ENCODE data around the gene AMT. TPM values are rescaled to one million over a fixed set of nuclear protein-coding genes. Genes with fewer than 3 reads are reported as not detected.

AMT gene
- total and polyA plus RNA-seq, 2 of the 13 experiments (the other 11 are each of a cell fraction or from before 2014, with no cell fraction given): 35.3 to 59.0 TPM

DNA sequence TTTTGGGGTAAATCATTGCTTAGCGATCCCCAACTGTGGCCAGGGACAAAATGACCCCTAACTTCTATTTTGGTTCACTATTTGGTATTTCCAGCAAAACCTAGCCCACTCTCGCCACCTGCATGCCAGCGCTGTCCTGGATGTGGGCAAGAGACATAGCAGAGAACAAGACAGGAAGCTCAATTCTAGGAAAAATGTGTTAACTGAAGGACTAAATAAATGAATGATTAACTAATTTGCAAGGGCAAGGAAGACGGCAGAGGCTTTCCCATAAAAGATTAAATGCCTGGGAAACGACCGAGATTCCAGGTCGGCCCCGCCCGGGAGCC is 6.4 kb upstream of the AMT start:
- intact Hi-C loops (cut with micrococcal nuclease; ENCODE audit: unreplicated experiment): no loop called here
- TSS peak; percentile 74 for BruUV-seq (replicated peaks)
- in situ Hi-C loops (cut with HindIII; ENCODE audit: extremely low pct_ligation_motif_present, low pct_unique_long_range_greater_than_20kb): loop anchor here (25.0 kb wide), 2 partner anchors 91 to 266 kb away; partner anchors contain the start of genes CCDC71, KLHDC8B and USP4
- WGBS (ENCODE audit: low lambda C conversion rate): 7% methylated on average over 9 of the region's 9 CpGs
- peak overlapping the region; percentile 90 for H3K27ac ChIP-seq (ENCODE audit: extremely low read length, insufficient read depth, low read length)
- ChIA-PET POLR2A (interaction anchor here (0.7 to 3.6 kb wide), 23 partner anchors 8 to 258 kb away, joined by 3 to 35 read pairs (median 4); partner anchors contain the start of genes DAG1, GPX1, KLHDC8B and RHOA), CTCF (ENCODE audit: low intra/inter-chr PET ratio, low total read pairs) (no interaction called here)
- peaks cover 43% of the 10 kb centered on the region for H3K4me1 ChIP-seq (ENCODE audit: insufficient read depth, low read length)
- DNase-seq (ENCODE audit: low spot score) (no peak), FAIRE-seq (no peak), ATAC-seq (peak; percentile 24)
- peak overlapping the region; percentile 1 for H2AFZ ChIP-seq (ENCODE audit: low read length)
- peak overlapping the region; percentile 85 for H3K9ac ChIP-seq (ENCODE audit: insufficient read depth, low read depth, low read length)
- no peaks in the 10 kb centered on the region for H4K20me1 ChIP-seq (ENCODE audit: insufficient read depth, low read length)
- no peaks in the 10 kb centered on the region for H3K9me3 ChIP-seq (ENCODE audit: low read length)
- peak overlapping the region; percentile 72 to 89 (median 87) for H3K4me3 ChIP-seq (replicated peaks in 1 of 3; ENCODE audit: insufficient read depth in 1 of 3, low read depth in 2 of 3, low read length in 3 of 3)
- no peaks in the 10 kb centered on the region for H3K79me2 ChIP-seq (ENCODE audit: insufficient read depth, low read length)
- H3K4me2 ChIP-seq (ENCODE audit: low read depth, low read length): peak overlapping the region; percentile 84
- no peaks in the 10 kb centered on the region; a peak in 2 of 5 replicates for H3K27me3 ChIP-seq (ENCODE audit: control insufficient read depth in 1 of 2, insufficient read depth in 2 of 2, low read length in 2 of 2)
- 0 out of 5 replicates have a peak, but pooled peaks cover 0 to 2% of the 10 kb centered on the region in 2 experiments for H3K36me3 ChIP-seq (replicated peaks in 1 of 2; ENCODE audit: control insufficient read depth in 1 of 2, insufficient read depth in 2 of 2, low read length in 2 of 2)
- TF ChIP-seq ZNF230 (CRISPR knock-in tag; IDR thresholded peaks at IDR 0.05) (0 out of 2 replicates have a peak, but pooled peaks have one; percentile 6), ZNF724P (CRISPR knock-in tag; IDR thresholded peaks at IDR 0.05; ENCODE audit: borderline replicate concordance) (no peak), ZNF782 (CRISPR knock-in tag; IDR thresholded peaks at IDR 0.05; ENCODE audit: borderline replicate concordance) (0 out of 2 replicates have a peak, but pooled peaks have one; percentile 26), ZNF768 (CRISPR knock-in tag; IDR thresholded peaks at IDR 0.05) (no peak), RELA (CRISPR knock-in tag; IDR thresholded peaks at IDR 0.05) (no peak), ATRX (CRISPR knock-in tag; IDR thresholded peaks at IDR 0.05; ENCODE audit: borderline replicate concordance) (no peak), FOXK2 (IDR thresholded peaks at IDR 0.05) (no peak), TOPORS (CRISPR knock-in tag; IDR thresholded peaks at IDR 0.05) (no peak)
- TF ChIP-seq, protein P1, sequence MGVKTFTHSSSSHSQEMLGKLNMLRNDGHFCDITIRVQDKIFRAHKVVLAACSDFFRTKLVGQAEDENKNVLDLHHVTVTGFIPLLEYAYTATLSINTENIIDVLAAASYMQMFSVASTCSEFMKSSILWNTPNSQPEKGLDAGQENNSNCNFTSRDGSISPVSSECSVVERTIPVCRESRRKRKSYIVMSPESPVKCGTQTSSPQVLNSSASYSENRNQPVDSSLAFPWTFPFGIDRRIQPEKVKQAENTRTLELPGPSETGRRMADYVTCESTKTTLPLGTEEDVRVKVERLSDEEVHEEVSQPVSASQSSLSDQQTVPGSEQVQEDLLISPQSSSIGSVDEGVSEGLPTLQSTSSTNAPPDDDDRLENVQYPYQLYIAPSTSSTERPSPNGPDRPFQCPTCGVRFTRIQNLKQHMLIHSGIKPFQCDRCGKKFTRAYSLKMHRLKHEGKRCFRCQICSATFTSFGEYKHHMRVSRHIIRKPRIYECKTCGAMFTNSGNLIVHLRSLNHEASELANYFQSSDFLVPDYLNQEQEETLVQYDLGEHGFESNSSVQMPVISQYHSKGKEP (CRISPR knock-in tag; IDR thresholded peaks at IDR 0.05): no peak
- TF ChIP-seq, protein P2, sequence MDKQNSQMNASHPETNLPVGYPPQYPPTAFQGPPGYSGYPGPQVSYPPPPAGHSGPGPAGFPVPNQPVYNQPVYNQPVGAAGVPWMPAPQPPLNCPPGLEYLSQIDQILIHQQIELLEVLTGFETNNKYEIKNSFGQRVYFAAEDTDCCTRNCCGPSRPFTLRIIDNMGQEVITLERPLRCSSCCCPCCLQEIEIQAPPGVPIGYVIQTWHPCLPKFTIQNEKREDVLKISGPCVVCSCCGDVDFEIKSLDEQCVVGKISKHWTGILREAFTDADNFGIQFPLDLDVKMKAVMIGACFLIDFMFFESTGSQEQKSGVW (CRISPR knock-in tag; IDR thresholded peaks at IDR 0.05; ENCODE audit: borderline replicate concordance): no peak
- TF ChIP-seq, protein P3, sequence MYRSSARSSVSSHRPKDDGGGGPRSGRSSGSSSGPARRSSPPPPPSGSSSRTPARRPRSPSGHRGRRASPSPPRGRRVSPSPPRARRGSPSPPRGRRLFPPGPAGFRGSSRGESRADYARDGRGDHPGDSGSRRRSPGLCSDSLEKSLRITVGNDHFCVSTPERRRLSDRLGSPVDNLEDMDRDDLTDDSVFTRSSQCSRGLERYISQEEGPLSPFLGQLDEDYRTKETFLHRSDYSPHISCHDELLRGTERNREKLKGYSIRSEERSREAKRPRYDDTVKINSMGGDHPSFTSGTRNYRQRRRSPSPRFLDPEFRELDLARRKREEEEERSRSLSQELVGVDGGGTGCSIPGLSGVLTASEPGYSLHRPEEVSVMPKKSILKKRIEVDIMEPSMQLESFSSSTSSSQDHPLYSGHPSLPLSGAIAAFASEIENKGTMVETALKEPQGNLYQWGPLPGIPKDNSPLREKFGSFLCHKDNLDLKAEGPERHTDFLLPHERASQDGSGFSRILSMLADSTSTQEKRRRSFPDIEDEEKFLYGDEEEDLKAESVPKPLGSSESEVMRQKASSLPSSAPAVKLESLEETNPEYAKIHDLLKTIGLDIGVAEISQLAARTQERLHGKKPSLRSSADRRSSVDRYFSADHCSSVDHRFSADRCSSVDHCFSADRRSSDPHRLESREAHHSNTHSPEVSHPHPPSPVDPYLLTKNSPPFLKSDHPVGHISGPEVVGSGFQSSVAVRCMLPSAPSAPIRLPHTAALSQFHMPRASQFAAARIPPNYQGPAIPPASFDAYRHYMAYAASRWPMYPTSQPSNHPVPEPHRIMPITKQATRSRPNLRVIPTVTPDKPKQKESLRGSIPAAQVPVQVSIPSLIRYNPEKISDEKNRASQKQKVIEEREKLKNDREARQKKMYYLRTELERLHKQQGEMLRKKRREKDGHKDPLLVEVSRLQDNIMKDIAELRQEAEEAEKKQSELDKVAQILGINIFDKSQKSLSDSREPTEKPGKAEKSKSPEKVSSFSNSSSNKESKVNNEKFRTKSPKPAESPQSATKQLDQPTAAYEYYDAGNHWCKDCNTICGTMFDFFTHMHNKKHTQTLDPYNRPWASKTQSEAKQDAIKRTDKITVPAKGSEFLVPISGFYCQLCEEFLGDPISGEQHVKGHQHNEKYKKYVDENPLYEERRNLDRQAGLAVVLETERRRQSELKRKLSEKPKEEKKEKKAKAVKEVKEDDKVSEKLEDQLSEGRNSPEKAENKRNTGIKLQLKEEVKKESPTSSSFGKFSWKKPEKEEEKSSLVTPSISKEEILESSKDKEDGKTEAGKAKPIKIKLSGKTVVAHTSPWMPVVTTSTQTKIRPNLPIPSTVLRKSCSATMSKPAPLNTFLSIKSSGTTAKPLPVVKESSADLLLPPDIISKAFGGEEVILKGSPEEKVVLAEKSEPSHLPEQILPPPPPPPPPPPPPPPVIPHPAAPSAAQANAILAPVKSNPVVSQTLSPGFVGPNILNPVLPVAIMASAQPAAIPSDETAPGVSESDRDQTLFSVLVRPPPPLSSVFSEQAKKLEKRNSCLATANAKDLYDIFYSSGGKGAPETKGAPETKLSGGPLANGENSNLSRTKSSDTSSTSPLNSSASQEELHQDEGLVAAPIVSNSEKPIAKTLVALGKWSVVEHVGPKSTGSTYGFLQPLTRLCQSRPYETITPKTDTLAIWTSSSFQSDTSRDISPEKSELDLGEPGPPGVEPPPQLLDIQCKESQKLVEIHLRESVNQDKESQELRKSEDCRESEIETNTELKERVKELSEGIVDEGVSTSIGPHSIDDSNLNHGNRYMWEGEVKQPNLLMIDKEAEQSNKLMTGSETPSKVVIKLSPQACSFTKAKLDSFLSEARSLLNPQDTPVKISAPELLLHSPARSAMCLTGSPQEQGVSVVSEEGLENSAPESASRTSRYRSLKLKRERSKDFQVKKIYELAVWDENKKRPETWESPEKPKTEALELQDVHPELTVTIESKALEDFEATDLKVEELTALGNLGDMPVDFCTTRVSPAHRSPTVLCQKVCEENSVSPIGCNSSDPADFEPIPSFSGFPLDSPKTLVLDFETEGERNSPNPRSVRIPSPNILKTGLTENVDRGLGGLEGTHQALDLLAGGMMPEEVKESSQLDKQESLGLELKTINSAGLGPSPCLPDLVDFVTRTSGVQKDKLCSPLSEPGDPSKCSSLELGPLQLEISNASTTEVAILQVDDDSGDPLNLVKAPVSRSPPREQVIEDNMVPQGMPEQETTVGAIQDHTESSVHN (CRISPR knock-in tag; IDR thresholded peaks at IDR 0.05): no peak
- TF ChIP-seq, protein P4, sequence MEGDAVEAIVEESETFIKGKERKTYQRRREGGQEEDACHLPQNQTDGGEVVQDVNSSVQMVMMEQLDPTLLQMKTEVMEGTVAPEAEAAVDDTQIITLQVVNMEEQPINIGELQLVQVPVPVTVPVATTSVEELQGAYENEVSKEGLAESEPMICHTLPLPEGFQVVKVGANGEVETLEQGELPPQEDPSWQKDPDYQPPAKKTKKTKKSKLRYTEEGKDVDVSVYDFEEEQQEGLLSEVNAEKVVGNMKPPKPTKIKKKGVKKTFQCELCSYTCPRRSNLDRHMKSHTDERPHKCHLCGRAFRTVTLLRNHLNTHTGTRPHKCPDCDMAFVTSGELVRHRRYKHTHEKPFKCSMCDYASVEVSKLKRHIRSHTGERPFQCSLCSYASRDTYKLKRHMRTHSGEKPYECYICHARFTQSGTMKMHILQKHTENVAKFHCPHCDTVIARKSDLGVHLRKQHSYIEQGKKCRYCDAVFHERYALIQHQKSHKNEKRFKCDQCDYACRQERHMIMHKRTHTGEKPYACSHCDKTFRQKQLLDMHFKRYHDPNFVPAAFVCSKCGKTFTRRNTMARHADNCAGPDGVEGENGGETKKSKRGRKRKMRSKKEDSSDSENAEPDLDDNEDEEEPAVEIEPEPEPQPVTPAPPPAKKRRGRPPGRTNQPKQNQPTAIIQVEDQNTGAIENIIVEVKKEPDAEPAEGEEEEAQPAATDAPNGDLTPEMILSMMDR (CRISPR knock-in tag; IDR thresholded peaks at IDR 0.05): peak; percentile 10

Measured in HepG2 (cell line).